Activated CD4-positive, alpha-beta T cell treated with anti-CD3 and anti-CD28 coated beads for 24 hours (primary cell): ENCODE data around the gene SYNRG.

Experiments used
- DNase-seq, 2 donors: peaks; one replicate each; pipeline ENCODE4 v3.0.0-alpha.2; 2020; ENCODE audit warnings: low read depth in 2 of 2

Gene SYNRG

GRCh38 chr17:37605813-37606505 is 3.3 kb downstream of the SYNRG start:
- no peak for DNase-seq

- DNase-seq = no peak
Measured at GRCh38 chr17:37605081-37605480, 4.1 kb downstream of the SYNRG start.

- no peak for DNase-seq
Measured at GRCh38 chr17:37604556-37604955, 4.7 kb downstream of the SYNRG start.

GRCh38 chr17:37598145-37598544 is 11.1 kb downstream of the SYNRG start:
- DNase-seq = no peak

- DNase-seq = no peak
Measured at GRCh38 chr17:37592291-37592690, 16.9 kb downstream of the SYNRG start.

GRCh38 chr17:37585066-37585465 is 24.2 kb downstream of the SYNRG start:
- no peak for DNase-seq

GRCh38 chr17:37576281-37576680 is 32.9 kb downstream of the SYNRG start:
- DNase-seq = no peak

- DNase-seq = no peak
Measured at GRCh38 chr17:37574427-37574826, 34.8 kb downstream of the SYNRG start.

- DNase-seq = no peak
Measured at GRCh38 chr17:37571674-37572073, 37.5 kb downstream of the SYNRG start.

- DNase-seq = peak in 1 of 2 donors; percentile 3
Measured at GRCh38 chr17:37570527-37571093, 38.6 kb downstream of the SYNRG start.

GRCh38 chr17:37568350-37569053 is 40.7 kb downstream of the SYNRG start:
- DNase-seq = no peak

- no peak for DNase-seq
Measured at GRCh38 chr17:37567538-37567937, 41.7 kb downstream of the SYNRG start.

GRCh38 chr17:37567137-37567536 is 42.1 kb downstream of the SYNRG start:
- no peak for DNase-seq

GRCh38 chr17:37564252-37564651 is 45.0 kb downstream of the SYNRG start:
- DNase-seq = no peak

GRCh38 chr17:37562016-37562745 is 47.0 kb downstream of the SYNRG start:
- DNase-seq = no peak

GRCh38 chr17:37558299-37558698 is 50.9 kb downstream of the SYNRG start:
- no peak for DNase-seq

GRCh38 chr17:37557482-37557881 is 51.7 kb downstream of the SYNRG start:
- DNase-seq = no peak

GRCh38 chr17:37555386-37555785 is 53.8 kb downstream of the SYNRG start:
- no peak for DNase-seq

GRCh38 chr17:37553401-37553966 is 55.7 kb downstream of the SYNRG start:
- DNase-seq = no peak

GRCh38 chr17:37551788-37552187 is 57.4 kb downstream of the SYNRG start:
- no peak for DNase-seq

- DNase-seq = no peak
Measured at GRCh38 chr17:37547986-37548385, 61.2 kb downstream of the SYNRG start.

- DNase-seq = no peak
Measured at GRCh38 chr17:37546302-37546701, 62.9 kb downstream of the SYNRG start.
